Endothelial cell of umbilical vein (primary cell): ENCODE results near the gene FNDC5.

Experiments
- JUN ChIP-seq: IDR thresholded peaks from 2 replicates; pipeline ENCODE4 v1.6.1; 2011; ENCODE audit warnings: borderline replicate concordance, low read depth; ENCODE audit not compliant: insufficient read length, insufficient read depth
- POLR2A ChIP-seq: IDR thresholded peaks from 2 replicates; pipeline ENCODE4 v1.6.1; 2012; ENCODE audit warnings: low read depth, mild to moderate bottlenecking, control low read depth, low read length
- POLR2AphosphoS5 ChIP-seq: IDR thresholded peaks from 2 replicates; pipeline ENCODE4 v1.6.1; 2012; ENCODE audit warnings: low read depth, mild to moderate bottlenecking, control low read depth, low read length, moderate library complexity; ENCODE audit not compliant: insufficient read depth
- TF ChIP-seq, protein P1 (sequence below), 2 donors: IDR thresholded peaks; 1 replicate in 1 of 2; 2 replicates in 1 of 2; pipeline ENCODE4 v1.5.1; 2011; ENCODE audit warnings: low read length in 2 of 2, mild to moderate bottlenecking in 2 of 2, moderate library complexity in 2 of 2, control low read depth in 1 of 2, inconsistent platforms in 1 of 2, low read depth in 1 of 2; ENCODE audit not compliant: insufficient read depth in 1 of 2; ENCODE audit errors: extremely low read depth in 1 of 2

DNA sequence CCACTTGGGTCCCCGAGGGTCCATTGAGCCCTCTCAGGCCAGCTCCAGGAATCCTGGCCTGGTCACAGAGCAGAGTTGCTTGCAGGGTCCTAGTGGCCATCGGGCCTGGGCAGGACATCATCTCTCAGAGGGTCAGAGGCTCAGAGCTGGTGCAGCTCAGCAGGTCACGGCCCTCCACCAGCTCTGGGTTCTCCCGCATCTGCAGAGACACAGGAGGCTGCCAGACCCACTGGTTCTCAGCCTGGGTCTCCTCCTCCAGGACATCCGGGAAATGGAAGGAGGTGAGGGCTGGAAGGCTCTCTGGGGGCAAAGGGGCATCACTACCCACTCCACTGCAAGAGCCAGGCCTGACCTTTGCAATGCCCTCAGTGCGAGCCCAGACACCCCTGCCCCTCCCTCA lies 24.0 kb upstream of the FNDC5 start:
- TF ChIP-seq, protein P1, sequence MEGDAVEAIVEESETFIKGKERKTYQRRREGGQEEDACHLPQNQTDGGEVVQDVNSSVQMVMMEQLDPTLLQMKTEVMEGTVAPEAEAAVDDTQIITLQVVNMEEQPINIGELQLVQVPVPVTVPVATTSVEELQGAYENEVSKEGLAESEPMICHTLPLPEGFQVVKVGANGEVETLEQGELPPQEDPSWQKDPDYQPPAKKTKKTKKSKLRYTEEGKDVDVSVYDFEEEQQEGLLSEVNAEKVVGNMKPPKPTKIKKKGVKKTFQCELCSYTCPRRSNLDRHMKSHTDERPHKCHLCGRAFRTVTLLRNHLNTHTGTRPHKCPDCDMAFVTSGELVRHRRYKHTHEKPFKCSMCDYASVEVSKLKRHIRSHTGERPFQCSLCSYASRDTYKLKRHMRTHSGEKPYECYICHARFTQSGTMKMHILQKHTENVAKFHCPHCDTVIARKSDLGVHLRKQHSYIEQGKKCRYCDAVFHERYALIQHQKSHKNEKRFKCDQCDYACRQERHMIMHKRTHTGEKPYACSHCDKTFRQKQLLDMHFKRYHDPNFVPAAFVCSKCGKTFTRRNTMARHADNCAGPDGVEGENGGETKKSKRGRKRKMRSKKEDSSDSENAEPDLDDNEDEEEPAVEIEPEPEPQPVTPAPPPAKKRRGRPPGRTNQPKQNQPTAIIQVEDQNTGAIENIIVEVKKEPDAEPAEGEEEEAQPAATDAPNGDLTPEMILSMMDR (IDR thresholded peaks at IDR 0.05; ENCODE audit: extremely low read depth in 1 of 2, insufficient read depth in 1 of 2, low read depth in 1 of 2, low read length in 2 of 2): no peak
- TF ChIP-seq JUN (no peak), POLR2A (no peak), POLR2AphosphoS5 (no peak)
